Trophoblast cell (in vitro differentiated cells and primary cell): Measurements from ENCODE around the gene VTI1B.
A peak's percentile ranks its signal among the peaks of the same experiment; 100 is the strongest.
"Not testable (repeated sequence)": the region's sequence is repeated elsewhere in the genome, so short reads cannot be mapped to it uniquely, and the experiment has no call there.

Experiments used
- DNase-seq, 2 donors: peaks; one replicate each; pipeline ENCODE4 v3.0.0-alpha.2; 2016
- H2AFZ ChIP-seq: 2 replicates; pipeline ENCODE4 v1.6.1; 2013; ENCODE audit warnings: low read length, moderate library complexity, mild to moderate bottlenecking; ENCODE audit not compliant: insufficient read depth, poor library complexity
- H2AK5ac ChIP-seq: 2 replicates; pipeline ENCODE4 v1.6.1; 2013; ENCODE audit warnings: mild to moderate bottlenecking, low read length
- H2BK120ac ChIP-seq: 2 replicates; pipeline ENCODE4 v1.6.1; 2013; ENCODE audit warnings: low read length, mild to moderate bottlenecking, moderate library complexity; ENCODE audit not compliant: insufficient read depth, poor library complexity
- H2BK12ac ChIP-seq: 2 replicates; pipeline ENCODE4 v1.6.1; 2013; ENCODE audit warnings: mild to moderate bottlenecking, low read length, moderate library complexity
- H2BK5ac ChIP-seq: 2 replicates; pipeline ENCODE4 v1.6.1; 2013; ENCODE audit warnings: low read length, low read depth, moderate library complexity, mild to moderate bottlenecking; ENCODE audit not compliant: poor library complexity
- H3K14ac ChIP-seq: 2 replicates; pipeline ENCODE4 v1.6.1; 2013; ENCODE audit warnings: mild to moderate bottlenecking, low read length
- H3K18ac ChIP-seq: 2 replicates; pipeline ENCODE4 v1.6.1; 2013; ENCODE audit warnings: mild to moderate bottlenecking, low read length
- H3K23ac ChIP-seq: 2 replicates; pipeline ENCODE4 v1.6.1; 2013; ENCODE audit warnings: low read length
- H3K27ac ChIP-seq: 2 replicates; pipeline ENCODE4 v1.5.1; 2013; ENCODE audit warnings: low read depth, mild to moderate bottlenecking, inconsistent platforms, low read length, moderate library complexity
- H3K27me3 ChIP-seq: 2 replicates; pipeline ENCODE4 v1.6.1; 2013; ENCODE audit warnings: inconsistent platforms, mild to moderate bottlenecking, low read length, moderate library complexity; ENCODE audit not compliant: insufficient read depth
- H3K36me3 ChIP-seq, 2 experiments: 1 replicate in 1 of 2; 2 replicates in 1 of 2; pipeline ENCODE4 v1.6.1; 2013; ENCODE audit warnings: low read length in 2 of 2, mild to moderate bottlenecking in 2 of 2, moderate library complexity in 1 of 2; ENCODE audit not compliant: insufficient read depth in 2 of 2, control insufficient read depth in 1 of 2
- H3K4ac ChIP-seq: 2 replicates; pipeline ENCODE4 v1.6.1; 2013; ENCODE audit warnings: low read depth, mild to moderate bottlenecking, low read length, moderate library complexity
- H3K4me1 ChIP-seq, 2 experiments: 1 replicate in 1 of 2; 2 replicates in 1 of 2; pipeline ENCODE4 v1.6.1; 2013; ENCODE audit warnings: low read length in 2 of 2, mild to moderate bottlenecking in 2 of 2, moderate library complexity in 1 of 2; ENCODE audit not compliant: insufficient read depth in 2 of 2, control insufficient read depth in 1 of 2
- H3K4me2 ChIP-seq: 2 replicates; pipeline ENCODE4 v1.6.1; 2013; ENCODE audit warnings: inconsistent platforms, mild to moderate bottlenecking, low read length, moderate library complexity
- H3K4me3 ChIP-seq: 2 replicates; pipeline ENCODE4 v1.5.1; 2013; ENCODE audit warnings: mild to moderate bottlenecking, low read depth, low read length, inconsistent platforms
- H3K79me1 ChIP-seq: one replicate; pipeline ENCODE4 v1.6.1; 2013; ENCODE audit warnings: low read length
- H3K79me2 ChIP-seq: 2 replicates; pipeline ENCODE4 v1.6.1; 2013; ENCODE audit warnings: low read length, mild to moderate bottlenecking; ENCODE audit not compliant: control insufficient read depth, insufficient read depth, poor library complexity
- H3K9ac ChIP-seq: 2 replicates; pipeline ENCODE4 v1.6.1; 2013; ENCODE audit warnings: mild to moderate bottlenecking, low read length
- H3K9me3 ChIP-seq: 2 replicates; pipeline ENCODE4 v1.6.1; 2013; ENCODE audit warnings: low read depth, mild to moderate bottlenecking, control low read depth, inconsistent platforms, low read length; ENCODE audit not compliant: insufficient read depth
- H4K12ac ChIP-seq: 2 replicates; pipeline ENCODE4 v1.6.1; 2013; ENCODE audit warnings: low read depth, mild to moderate bottlenecking, low read length, moderate library complexity
- H4K8ac ChIP-seq: 2 replicates; pipeline ENCODE4 v1.6.1; 2013; ENCODE audit warnings: low read depth, mild to moderate bottlenecking, low read length, moderate library complexity
- H4K91ac ChIP-seq: one replicate; pipeline ENCODE4 v1.6.1; 2013; ENCODE audit warnings: low read depth, mild to moderate bottlenecking, low read length, moderate library complexity
- WGBS: extraction: QIAGEN DNeasy Blood & Tissue Kit; methylation state at CpG from one replicate; pipeline ENCODE4 v1.1.7; 2013; ENCODE audit warnings: missing lambda C conversion rate; ENCODE audit not compliant: insufficient read length, insufficient coverage; ENCODE audit errors: extremely low coverage; 5-methylcytosine and 5-hydroxymethylcytosine counted together

VTI1B gene

GRCh38 chr14:67630186-67630585 lies 44.2 kb downstream of the VTI1B start:
- Histone ChIP-seq H3K23ac (no peak overlapping the region), H4K91ac (no peak overlapping the region), H2BK120ac (no peak overlapping the region), H3K9me3 (no peaks in the 10 kb centered on the region), H4K12ac (no peak overlapping the region), H2AFZ (no peak overlapping the region), H3K4me3 (no peak overlapping the region), H3K4ac (no peak overlapping the region), H3K79me2 (no peaks in the 10 kb centered on the region), H3K36me3 (no peaks in the 10 kb centered on the region), H3K14ac (no peak overlapping the region), H2BK12ac (no peak overlapping the region), H2BK5ac (no peak overlapping the region), H3K9ac (no peak overlapping the region), H3K27me3 (no peaks in the 10 kb centered on the region), H2AK5ac (no peak overlapping the region), H3K27ac (no peak overlapping the region), H3K79me1 (no peaks in the 10 kb centered on the region), H3K18ac (no peak overlapping the region), H3K4me2 (no peak overlapping the region), H3K4me1 (no peaks in the 10 kb centered on the region), H4K8ac (no peak overlapping the region)
- WGBS: no CpG with 5 or more reads among the region's 4 CpGs
- DNase-seq: no peak

GRCh38 chr14:67627519-67627918 lies 46.9 kb downstream of the VTI1B start:
- no peaks in the 10 kb centered on the region for H3K79me1 ChIP-seq
- H4K91ac ChIP-seq: no peak overlapping the region
- no peak overlapping the region for H3K4ac ChIP-seq
- no peaks in the 10 kb centered on the region for H3K79me2 ChIP-seq
- no peak overlapping the region for H3K4me3 ChIP-seq
- no peak overlapping the region for H2BK12ac ChIP-seq
- no peak overlapping the region for H2AK5ac ChIP-seq
- no peak overlapping the region for H3K23ac ChIP-seq
- H3K9ac ChIP-seq: no peak overlapping the region
- H4K8ac ChIP-seq: no peak overlapping the region
- no peak overlapping the region for H2AFZ ChIP-seq
- no peak overlapping the region for H3K18ac ChIP-seq
- H2BK5ac ChIP-seq: no peak overlapping the region
- H3K14ac ChIP-seq: no peak overlapping the region
- H3K27ac ChIP-seq: no peak overlapping the region
- H3K4me1 ChIP-seq: no peaks in the 10 kb centered on the region
- peaks cover 0 to 2% of the 10 kb centered on the region in 2 experiments for H3K36me3 ChIP-seq
- H3K9me3 ChIP-seq: no peaks in the 10 kb centered on the region
- no peak overlapping the region for H2BK120ac ChIP-seq
- no peak overlapping the region for H4K12ac ChIP-seq
- H3K27me3 ChIP-seq: no peaks in the 10 kb centered on the region
- no peak overlapping the region for H3K4me2 ChIP-seq
- DNase-seq: no peak

- H2BK5ac ChIP-seq, H3K4ac ChIP-seq, H3K4me1 ChIP-seq, DNase-seq, H3K14ac ChIP-seq, H2AFZ ChIP-seq, H4K91ac ChIP-seq, H4K12ac ChIP-seq, H3K4me2 ChIP-seq, H3K79me2 ChIP-seq, H3K36me3 ChIP-seq, H3K27me3 ChIP-seq, H3K23ac ChIP-seq, H3K27ac ChIP-seq, H3K9me3 ChIP-seq, H4K8ac ChIP-seq, H2BK12ac ChIP-seq, H2AK5ac ChIP-seq, H3K4me3 ChIP-seq, H3K79me1 ChIP-seq, H2BK120ac ChIP-seq, H3K9ac ChIP-seq, H3K18ac ChIP-seq: not testable (repeated sequence)
- whole genome bisulfite sequencing: no CpG with 5 or more reads among the region's 1 CpG
These were observed 48.3 kb downstream of the VTI1B start for GRCh38 chr14:67626131-67626530.

- Histone ChIP-seq H3K4me3 (no peak overlapping the region), H3K36me3 (peaks cover 0 to 2% of the 10 kb centered on the region in 2 experiments), H3K18ac (no peak overlapping the region), H3K79me2 (peaks cover 3% of the 10 kb centered on the region), H2AFZ (no peak overlapping the region), H2AK5ac (no peak overlapping the region), H2BK5ac (no peak overlapping the region), H3K4me1 (peaks cover 4 to 6% of the 10 kb centered on the region in 2 experiments), H2BK12ac (no peak overlapping the region), H3K27ac (peak overlapping the region; percentile 39), H3K79me1 (peaks cover 3% of the 10 kb centered on the region), H3K4ac (no peak overlapping the region), H3K14ac (no peak overlapping the region), H3K4me2 (no peak overlapping the region), H3K9me3 (no peaks in the 10 kb centered on the region), H3K23ac (no peak overlapping the region), H3K27me3 (no peaks in the 10 kb centered on the region), H4K91ac (no peak overlapping the region), H2BK120ac (no peak overlapping the region), H4K8ac (no peak overlapping the region), H3K9ac (no peak overlapping the region), H4K12ac (no peak overlapping the region)
- DNase-seq: peak in 1 of 2 donors; percentile 44
- no CpG with 5 or more reads among the region's 2 CpGs for WGBS
These were observed 51.3 kb downstream of the VTI1B start for GRCh38 chr14:67623114-67623513.
